Nephron progenitor cell (in vitro differentiated cells): ENCODE results near the gene PSMA6.

Experiments
- DNase-seq: peaks from one replicate; pipeline ENCODE4 v3.0.0; 2021
- H3K27ac Mint-ChIP-seq: 2 replicates; pipeline ENCODE4 v1.8.0; 2021; ENCODE audit warnings: mild to moderate bottlenecking, moderate library complexity, mixed read lengths
- H3K27me3 Mint-ChIP-seq: 2 replicates; pipeline ENCODE4 v1.8.0; 2021; ENCODE audit warnings: mild to moderate bottlenecking, low read depth, mixed read lengths; ENCODE audit not compliant: poor library complexity
- H3K36me3 Mint-ChIP-seq: 2 replicates; pipeline ENCODE4 v1.8.0; 2021; ENCODE audit warnings: low read depth, mixed read lengths
- H3K4me1 Mint-ChIP-seq: 2 replicates; pipeline ENCODE4 v1.8.0; 2021; ENCODE audit warnings: mixed read lengths
- H3K4me3 Mint-ChIP-seq: 2 replicates; pipeline ENCODE4 v1.8.0; 2021; ENCODE audit warnings: mild to moderate bottlenecking, moderate library complexity, mixed read lengths
- H3K9me3 Mint-ChIP-seq: 2 replicates; pipeline ENCODE4 v1.8.0; 2021; ENCODE audit warnings: mild to moderate bottlenecking, moderate library complexity, mixed read lengths
- CTCF ChIP-seq: fragments of 200-600 bp; sonication (generic); IDR thresholded peaks from 2 replicates; pipeline ENCODE4 v1.5.0; 2021; ENCODE audit warnings: antibody characterized with exemption

Gene PSMA6

GRCh38 chr14:35274805-35275204 lies 17.4 kb upstream of the PSMA6 start:
- Mint-ChIP-seq H3K4me3 (no peak overlapping the region), H3K4me1 (no peaks in the 10 kb centered on the region), H3K27ac (no peak overlapping the region), H3K9me3 (no peaks in the 10 kb centered on the region), H3K27me3 (no peaks in the 10 kb centered on the region), H3K36me3 (peaks cover 32% of the 10 kb centered on the region)
- no peak for TF ChIP-seq CTCF
- no peak for DNase-seq

- H3K36me3 Mint-ChIP-seq: peaks cover 38% of the 10 kb centered on the region
- no peaks in the 10 kb centered on the region for H3K9me3 Mint-ChIP-seq
- no peaks in the 10 kb centered on the region for H3K4me1 Mint-ChIP-seq
- no peaks in the 10 kb centered on the region for H3K27me3 Mint-ChIP-seq
- no peak overlapping the region for H3K4me3 Mint-ChIP-seq
- no peak for TF ChIP-seq CTCF
- DNase-seq: no peak
- H3K27ac Mint-ChIP-seq: peak overlapping the region; percentile 82
Measured at GRCh38 chr14:35277179-35277578, 15.0 kb upstream of the PSMA6 start.

GRCh38 chr14:35279369-35279768 lies 12.8 kb upstream of the PSMA6 start:
- no peak overlapping the region for H3K4me3 Mint-ChIP-seq
- no peaks in the 10 kb centered on the region for H3K4me1 Mint-ChIP-seq
- no peaks in the 10 kb centered on the region for H3K9me3 Mint-ChIP-seq
- no peak for TF ChIP-seq CTCF
- peaks cover 43% of the 10 kb centered on the region for H3K36me3 Mint-ChIP-seq
- H3K27ac Mint-ChIP-seq: no peak overlapping the region
- H3K27me3 Mint-ChIP-seq: no peaks in the 10 kb centered on the region
- DNase-seq: no peak

GRCh38 chr14:35281341-35281740 lies 10.8 kb upstream of the PSMA6 start:
- no peaks in the 10 kb centered on the region for H3K4me1 Mint-ChIP-seq

GRCh38 chr14:35284506-35284905 lies 7.7 kb upstream of the PSMA6 start:
- H3K9me3 Mint-ChIP-seq: no peaks in the 10 kb centered on the region
- no peak overlapping the region for H3K27ac Mint-ChIP-seq
- no peaks in the 10 kb centered on the region for H3K4me1 Mint-ChIP-seq
- no peak for TF ChIP-seq CTCF
- H3K4me3 Mint-ChIP-seq: no peak overlapping the region
- H3K27me3 Mint-ChIP-seq: no peaks in the 10 kb centered on the region
- peaks cover 29% of the 10 kb centered on the region for H3K36me3 Mint-ChIP-seq
- DNase-seq: no peak

More at GRCh38 chr14:35281341-35281740, 10.8 kb upstream of the PSMA6 start:
- no peak overlapping the region for H3K4me3 Mint-ChIP-seq
- no peak for TF ChIP-seq CTCF
- H3K27ac Mint-ChIP-seq: no peak overlapping the region
- no peaks in the 10 kb centered on the region for H3K9me3 Mint-ChIP-seq
- no peak for DNase-seq
- H3K36me3 Mint-ChIP-seq: peaks cover 31% of the 10 kb centered on the region
- H3K27me3 Mint-ChIP-seq: no peaks in the 10 kb centered on the region

GRCh38 chr14:35285168-35286002 lies 6.8 kb upstream of the PSMA6 start:
- peaks cover 23% of the 10 kb centered on the region for H3K36me3 Mint-ChIP-seq
- no peak for DNase-seq
- no peak overlapping the region for H3K4me3 Mint-ChIP-seq
- H3K27ac Mint-ChIP-seq: no peak overlapping the region
- H3K27me3 Mint-ChIP-seq: no peaks in the 10 kb centered on the region
- no peaks in the 10 kb centered on the region for H3K9me3 Mint-ChIP-seq
- peaks cover 2% of the 10 kb centered on the region for H3K4me1 Mint-ChIP-seq
- no peak for TF ChIP-seq CTCF
